GM18873 (cell line): ENCODE data around the gene CCDC172.

Experiments
- ATAC-seq: cut with Tn5 transposase; IDR thresholded peaks from one replicate; pipeline ENCODE4 v1.9.1; 2021; ENCODE audit warnings: mild to moderate bottlenecking, moderate library complexity, moderate number of reproducible peaks; ENCODE audit not compliant: unreplicated experiment, low FRiP score

The CCDC172 gene, protein sequence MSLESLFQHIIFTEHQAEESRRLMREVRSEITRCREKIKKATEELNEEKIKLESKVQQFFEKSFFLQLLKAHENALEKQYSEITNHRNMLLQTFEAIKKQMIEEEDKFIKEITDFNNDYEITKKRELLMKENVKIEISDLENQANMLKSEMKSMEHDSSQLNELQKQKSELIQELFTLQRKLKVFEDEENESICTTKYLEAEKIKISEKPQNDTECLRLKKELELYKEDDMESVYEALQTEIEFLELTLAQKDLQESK

DNA sequence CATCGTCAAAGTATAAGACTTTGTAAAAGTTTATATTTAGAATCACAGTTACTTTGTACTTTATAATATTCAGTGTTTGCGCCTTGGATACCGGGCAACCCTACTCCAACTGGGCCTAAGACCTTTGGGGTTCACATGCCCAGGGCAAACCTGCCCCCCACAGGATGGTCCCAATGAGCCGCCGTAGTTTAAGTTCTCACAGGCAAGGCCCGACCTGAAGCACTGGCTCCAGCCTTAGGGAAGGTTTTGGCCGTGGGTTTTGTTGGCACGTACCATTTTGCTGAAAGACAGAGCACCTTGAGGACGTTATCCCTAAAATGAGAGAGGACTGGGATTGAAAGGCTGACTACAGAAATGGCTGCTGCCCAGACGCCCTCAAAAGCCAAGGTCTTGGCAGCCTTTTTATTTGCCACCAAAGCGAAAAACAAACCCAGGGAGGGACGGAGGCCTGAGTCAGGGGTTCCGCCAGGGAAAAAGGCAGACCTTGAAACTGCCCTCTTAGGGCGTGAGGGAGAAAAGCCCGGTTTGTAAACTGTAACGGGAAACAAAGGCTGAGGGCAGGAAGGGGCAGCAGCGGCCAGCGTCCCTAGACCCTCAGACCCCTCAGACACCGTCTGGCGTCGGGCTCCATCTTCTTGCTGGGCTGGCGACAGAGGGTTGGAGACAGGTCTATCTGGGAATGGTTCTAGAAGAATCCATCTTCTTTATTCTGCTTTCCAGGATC lies at the start of gene CCDC172:
CCDC172 (plus strand) TSS at position 222 of the 724 bp plus-strand sequence. CDS start 564 bp downstream, outside the sequence.
- no peak for ATAC-seq

DNA sequence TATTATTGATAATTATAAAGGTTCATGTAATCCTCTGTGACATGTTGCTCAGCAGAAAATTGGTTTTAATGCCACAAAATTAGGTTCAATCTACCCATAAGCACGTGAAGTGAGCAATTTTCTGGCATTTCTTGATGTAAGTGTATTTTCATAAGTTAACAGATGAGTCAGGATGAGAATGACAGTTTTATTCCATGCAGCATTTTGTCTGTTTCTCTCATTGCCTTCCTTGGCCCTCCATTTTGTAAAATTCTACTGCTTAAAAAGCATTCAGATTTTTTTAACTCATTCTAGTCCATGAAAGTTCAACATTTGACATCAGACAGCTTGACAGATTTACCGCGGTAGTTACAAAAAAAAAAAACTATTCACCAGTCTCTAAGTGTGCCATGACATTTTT lies 47.3 kb upstream of the CCDC172 start:
- no peak for ATAC-seq

DNA sequence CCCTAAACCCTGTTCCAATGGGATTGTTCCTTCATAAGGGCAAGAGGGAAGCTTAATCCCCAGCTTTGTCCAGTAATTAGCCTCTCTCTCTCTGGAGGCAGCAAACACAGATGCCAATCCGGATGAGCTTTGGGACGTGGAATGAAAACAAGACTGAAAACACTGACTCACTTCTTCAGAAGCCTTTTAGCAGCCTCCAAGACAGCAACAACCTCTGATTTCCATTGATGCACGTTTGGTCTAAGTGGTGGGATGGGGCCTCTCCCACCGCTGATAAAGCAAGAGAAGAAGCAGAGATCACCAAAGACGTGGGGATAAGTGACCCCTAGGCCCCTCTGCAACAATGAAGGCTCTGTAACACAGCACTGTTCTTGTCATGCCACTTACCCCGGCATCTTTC lies 45.4 kb upstream of the CCDC172 start:
- no peak for ATAC-seq

DNA sequence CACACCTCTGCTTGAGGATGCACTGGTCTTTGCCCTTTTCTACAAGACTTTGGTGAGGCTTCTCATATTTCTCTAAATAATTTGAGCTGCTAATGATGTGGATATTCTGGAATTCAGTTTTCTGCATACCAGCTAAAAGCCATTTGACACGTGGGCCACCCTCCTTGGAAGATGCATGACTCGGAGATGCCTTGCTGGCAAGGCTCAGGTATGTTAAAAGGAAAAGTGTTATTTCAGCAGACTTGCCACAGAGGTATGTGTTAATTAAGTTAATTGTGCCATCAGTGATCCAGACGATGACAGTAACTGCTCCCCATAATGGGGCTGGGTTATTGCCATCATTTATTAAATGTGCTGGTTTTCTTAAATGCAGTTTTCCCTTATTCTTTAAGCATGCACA lies 42.5 kb upstream of the CCDC172 start:
- no peak for ATAC-seq

DNA sequence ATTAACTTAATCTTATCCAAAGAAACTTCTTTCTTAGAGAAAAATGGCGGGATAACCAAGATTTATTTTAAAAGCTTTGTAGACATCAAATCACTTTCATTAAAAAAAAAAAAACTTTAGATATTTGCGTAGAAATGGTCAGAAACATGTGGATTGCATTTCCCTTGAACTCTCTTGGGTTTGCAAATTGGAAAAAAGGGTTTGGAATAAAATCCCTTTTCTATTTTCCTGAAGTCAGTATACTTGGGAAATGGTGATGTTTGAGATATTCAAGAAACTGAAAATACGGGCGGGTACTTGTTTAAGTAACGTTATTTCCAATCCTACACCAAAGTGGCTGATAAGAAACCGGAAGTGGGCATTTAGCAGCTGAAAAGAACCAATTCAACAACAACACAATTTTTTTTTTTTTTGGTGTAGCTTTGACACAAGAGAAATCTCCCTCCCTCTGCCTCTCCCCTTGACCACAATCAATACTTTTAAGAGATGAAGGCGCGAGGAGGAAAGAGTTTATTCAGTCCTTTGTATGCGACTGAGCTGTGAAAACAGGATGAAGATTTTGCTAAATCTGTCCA lies 37.5 kb upstream of the CCDC172 start:
- ATAC-seq: no peak

DNA sequence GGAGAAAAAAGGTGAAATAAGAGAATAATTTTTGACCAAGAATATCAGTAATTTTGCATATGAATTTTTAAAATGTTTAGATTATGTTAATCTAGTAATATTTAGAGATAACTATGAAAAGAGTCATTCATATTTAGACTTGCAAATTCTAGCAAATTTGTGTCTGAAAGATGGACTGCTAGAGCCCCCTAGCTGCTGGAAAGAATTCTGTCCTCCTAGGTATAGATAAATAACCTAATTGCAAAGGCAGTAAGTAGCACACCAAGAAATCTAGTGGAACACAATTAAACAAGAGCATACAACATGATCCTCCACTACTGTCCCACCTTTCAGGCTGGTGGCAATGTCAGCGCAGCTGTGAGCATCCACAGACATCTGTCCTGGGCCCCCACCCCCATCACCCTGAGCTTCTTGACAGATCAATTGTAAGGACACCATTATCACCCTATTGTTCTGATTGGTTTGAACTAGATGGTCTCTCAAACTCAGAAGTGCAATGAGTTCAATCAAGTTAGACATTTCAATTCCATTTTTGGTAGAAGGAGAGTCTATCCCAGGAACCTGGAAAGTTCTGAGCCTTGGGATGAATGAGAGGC lies 36.2 kb upstream of the CCDC172 start:
- no peak for ATAC-seq

DNA sequence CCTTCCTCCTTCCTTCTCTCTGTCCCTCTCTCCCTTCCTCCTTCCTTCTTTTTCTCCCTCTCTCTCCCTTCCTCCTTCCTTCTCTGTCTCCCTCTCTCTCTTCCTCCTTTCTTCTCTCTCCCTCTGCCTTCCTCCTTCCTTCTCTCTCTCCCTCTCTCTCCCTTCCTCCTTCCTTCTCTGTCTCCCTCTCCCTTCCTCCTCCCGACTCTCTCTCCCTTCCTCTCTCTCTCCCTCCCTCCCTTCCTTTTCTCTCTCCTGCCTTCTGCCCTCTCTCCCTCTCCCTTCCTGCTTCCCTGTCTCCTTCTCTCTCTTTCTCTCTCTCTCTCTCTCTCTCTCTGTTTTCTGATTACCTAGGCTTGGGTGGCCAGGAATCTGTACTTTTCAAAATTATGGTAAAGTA lies 34.6 kb upstream of the CCDC172 start:
- no peak for ATAC-seq

DNA sequence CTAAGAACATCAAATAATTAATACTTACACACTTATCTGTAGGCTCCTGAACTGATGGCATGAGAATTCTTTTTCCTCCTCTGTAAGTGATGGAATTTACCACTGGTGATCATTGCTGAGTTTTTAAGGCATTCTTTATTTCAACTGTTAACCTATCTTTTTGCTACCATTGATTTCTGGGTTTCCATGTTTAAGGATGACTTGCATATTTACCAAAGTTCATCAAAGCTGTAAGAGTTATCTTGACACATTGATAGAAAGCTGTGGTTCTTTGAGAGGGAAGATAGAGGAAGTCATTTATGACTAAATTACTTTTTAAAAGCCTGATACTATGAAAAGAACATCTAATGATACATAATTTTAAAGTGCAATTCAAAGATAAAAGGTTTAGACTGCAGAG lies 31.8 kb upstream of the CCDC172 start:
- no peak for ATAC-seq

DNA sequence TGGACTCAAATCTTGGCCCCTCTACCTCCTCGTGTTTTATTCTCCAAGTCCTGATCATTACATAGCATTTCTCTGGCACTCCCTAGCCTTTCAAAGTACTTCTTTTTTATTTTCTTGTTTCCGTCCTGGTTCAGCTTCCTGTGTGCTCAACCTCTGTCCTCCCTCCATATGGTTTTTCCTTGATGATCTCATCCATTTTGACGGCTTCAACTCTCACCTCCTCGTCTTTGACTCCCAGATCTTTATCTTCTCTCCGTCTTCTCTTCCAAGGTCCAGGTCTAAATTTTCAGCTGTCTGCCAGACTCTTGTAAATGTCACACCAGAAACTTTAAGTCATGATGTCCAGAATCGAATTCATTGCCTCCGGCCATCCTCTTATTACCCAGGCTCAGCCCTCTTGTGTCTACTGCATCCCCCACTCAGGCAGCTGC lies 27.9 kb upstream of the CCDC172 start:
- no peak for ATAC-seq

DNA sequence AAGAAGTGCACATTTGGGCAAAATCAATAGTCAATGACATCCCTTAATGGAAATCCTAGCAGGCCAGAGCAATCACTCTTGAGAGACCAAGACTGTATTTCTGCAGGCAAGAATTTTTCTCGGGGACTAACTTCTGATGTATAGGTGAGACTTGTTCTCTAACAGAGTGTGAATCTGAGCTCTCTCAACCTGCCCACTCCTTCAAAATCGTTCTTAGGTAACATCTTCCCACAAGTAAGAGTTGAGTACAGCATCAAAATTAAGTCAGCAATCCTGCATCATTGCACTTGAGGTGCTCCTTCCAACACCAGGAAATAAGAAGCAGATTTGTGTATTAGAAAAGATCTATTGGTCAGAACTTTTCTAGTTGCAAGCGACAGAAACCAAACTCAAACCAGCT lies 25.7 kb upstream of the CCDC172 start:
- no peak for ATAC-seq

DNA sequence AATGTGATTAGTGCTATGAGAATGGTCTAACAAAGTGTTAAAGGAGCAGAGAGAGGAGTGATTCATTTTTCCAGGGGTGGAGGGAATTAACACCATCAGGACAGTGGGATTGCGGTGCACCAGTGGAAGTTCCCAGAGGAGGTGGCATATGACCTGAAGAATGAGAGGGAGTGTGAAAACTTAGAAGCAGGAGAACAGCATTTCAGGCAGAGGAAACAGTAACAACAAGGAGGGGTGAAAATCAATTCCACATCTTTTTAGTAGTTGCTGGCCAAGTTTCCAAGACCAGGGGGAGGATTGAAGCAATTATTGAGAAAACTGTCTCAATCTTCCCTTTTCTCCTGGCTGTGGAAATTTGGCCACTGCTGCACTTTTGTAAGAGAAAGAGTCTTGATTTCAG lies 23.7 kb upstream of the CCDC172 start:
- no peak for ATAC-seq

DNA sequence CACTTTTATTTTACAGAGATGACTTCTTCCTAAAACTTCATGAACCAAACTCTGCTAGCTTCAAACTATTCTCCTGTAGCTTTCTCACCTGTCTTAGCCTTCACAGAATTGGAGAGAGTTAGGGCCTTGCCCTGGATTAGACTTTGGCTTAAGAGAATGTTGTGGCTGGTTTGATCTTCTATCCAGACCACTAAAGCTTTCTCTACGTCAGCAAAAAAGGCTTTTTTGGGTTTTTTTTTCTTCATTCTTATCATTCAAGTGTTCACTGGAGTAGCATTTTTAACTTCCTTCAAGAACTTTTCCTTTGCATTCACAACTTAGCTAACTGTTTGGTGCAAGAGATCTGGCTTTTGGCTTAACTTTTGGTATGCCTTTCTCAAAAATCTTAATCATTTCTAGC lies 19.3 kb upstream of the CCDC172 start:
- no peak for ATAC-seq

DNA sequence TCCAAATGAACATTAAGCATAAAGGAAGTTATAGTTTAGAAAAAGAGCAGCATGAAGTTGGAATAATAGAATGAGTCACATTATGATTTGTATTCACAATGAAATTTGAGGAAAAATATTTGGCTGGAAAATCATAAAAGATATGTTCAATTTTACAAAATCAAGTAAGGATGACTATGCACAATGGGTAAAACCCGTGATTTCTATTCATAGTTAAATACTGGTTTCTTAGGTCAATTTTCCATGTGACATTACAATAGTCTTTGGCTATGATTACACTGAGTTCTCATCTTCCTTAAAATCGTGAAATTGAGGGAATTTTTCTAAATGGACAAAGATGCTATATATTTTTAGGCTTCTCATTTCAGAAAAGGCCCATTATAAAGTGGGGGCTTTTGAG lies 17.4 kb upstream of the CCDC172 start:
- no peak for ATAC-seq

DNA sequence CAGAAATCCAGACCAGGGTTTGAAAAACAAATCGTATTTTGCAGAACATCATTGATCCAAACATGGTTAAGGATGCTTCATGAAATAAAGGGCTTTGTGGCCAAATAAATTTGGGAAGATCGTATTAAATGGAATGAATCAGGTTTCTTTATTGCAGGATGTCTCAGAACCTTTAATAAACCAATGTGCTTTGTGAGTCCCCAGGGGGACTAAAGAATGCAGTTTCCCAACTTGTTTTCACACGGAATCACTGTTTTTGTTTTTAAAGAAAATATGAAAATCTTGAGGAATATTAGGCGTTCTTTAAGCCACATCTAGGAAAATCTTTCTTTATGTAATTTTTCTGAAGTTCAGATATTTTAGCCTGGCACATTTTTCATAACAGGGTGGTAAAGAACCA lies 16.8 kb upstream of the CCDC172 start:
- no peak for ATAC-seq

DNA sequence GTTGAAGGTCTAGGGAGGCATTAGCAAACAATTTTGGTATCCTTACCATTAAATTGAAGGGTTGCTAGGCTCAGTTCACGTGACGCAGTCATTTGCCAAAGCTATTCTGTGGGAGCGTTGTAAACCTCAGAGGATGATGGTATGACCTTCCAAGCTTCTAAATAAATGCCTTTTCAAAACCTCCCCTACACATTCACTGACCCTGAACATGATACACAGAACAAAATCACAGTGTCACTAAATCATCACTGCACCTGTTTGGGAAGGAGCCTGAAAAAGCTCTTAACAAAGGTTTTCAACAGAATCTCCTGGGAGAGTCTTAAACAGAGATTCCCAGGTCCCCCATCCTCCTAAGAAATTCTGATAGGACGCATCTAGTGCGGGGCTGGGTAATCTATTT lies 13.2 kb upstream of the CCDC172 start:
- ATAC-seq: no peak

DNA sequence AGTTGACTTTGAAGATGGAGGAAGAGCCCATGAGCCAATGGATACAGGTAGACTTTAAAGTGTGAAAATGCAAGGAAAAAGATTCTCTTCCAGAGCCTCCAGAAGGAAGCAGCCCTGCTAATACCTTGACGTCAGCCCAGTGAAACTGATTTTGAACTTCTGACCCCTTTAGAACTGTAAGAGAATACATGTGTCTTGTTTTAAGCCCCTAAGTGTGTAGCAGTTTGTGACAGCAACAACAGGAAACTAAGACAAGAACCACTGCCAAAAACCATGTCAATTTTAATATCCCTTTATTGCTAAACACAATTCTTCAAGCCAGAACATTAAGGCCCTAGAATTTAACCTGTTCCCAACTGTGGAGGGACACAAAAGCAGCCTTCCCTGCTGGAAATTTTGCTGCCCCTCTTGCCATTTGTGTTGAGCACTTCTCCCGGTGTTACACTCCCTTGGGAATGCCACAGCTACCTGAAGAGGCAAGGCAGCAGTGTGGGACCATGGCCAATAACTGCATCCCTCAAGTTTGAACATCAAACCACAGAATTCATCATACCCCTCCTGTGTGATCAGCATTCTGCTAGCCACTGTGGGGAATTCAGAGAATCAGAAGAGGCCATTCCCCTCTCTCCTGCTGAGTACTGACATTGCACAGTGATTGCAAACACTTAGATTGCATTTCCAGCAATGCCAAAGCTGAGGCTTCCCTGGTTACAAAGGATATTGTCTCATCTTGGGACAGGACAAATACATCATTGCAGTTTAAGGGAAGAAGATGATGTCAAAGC lies 12.3 kb upstream of the CCDC172 start:
- no peak for ATAC-seq

DNA sequence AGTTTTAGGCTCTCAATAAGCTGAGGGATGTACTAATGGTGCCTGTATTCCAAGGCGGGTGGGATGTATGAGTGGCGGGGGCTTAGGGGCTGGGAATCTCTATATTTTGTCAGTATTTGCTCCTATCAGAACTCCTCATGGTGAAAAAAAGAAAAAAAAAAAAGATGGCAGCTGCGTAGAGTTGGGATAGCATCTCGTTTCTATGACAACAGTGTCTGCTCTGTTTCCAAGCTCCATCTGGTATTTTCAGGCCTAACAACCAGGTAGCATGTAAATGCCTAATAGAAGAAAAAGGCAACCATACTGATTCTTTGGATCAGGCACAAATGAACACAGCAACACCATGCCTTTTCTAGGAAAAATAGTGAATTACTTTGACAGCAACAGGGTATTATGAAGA lies 11.7 kb upstream of the CCDC172 start:
- ATAC-seq: no peak

DNA sequence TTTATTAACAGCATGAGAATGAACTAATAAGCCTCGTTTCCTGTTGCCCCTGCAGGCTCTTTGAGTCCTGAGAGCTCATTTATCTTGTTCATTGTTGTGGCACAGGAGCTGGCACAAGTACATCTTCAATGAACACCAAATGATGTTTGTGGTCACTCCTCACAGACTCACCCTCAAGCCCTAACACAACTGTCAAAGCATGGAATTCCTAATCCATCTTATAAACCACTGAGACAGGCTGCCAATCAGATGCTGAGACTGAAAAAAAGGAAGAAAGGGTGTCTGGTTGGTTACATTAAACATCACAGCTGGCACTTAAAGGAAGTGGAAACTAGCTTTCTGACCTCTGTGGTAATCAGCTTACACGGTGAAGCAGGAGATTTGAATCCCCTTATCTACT lies 7.7 kb upstream of the CCDC172 start:
- no peak for ATAC-seq

DNA sequence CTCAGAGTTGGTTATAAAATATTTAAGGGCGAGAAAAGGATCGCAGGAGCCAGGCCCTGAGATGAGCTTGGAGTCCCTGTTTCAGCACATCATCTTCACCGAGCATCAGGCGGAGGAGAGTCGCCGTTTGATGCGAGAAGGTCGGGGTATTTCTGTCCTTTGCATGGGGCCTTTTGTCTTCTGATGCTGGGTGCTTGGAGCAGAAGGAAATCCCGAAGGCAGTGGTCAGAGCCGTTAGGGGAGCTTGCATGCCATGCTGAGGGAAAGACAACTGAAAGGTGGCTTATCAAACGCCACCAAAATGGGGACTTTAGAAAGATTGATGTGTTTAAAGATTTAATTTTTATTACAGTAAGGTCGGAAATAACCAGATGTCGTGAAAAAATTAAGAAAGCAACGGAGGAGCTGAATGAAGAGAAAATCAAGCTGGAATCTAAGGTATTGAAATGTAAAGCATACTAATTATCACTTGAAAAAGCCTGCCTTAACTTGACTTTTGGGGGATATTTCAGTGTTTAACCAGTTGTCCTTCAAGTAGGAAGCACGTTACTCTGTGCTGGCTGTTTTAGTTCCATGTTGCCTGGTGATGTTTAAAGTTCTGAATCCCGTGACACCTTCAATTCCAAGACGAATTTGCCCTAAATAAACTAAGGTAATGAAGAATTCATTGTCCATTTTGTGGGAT lies 845 bp downstream of the CCDC172 start:
- no peak for ATAC-seq

DNA sequence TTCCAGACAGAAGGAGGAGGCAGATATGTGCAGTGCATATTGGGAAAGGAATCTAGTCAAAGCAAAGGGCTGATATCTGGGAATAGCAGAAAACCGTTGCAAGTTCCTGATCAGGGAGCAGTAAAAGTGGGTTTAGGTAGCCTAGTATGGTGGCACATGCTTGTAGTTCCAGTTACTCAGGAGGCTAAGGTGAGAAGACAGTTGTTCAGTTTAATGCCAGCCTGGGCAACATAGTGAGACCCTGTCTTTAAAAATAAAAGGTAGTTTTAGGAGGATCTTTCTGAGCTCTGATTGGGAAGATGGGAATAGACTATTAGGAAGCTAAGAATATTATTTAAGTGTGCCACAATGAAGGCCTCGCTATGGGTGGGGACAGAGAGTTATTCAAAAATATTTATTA lies 1.7 kb downstream of the CCDC172 start:
- ATAC-seq: no peak
